ENCODE measurements around the gene OR52D1.

OR52D1 gene

GRCh38 chr11:5488385-5488784 is at the start of gene OR52D1:
Gene OR52D1, plus strand, starts transcription at chr11:5488685. Its CDS starts 22 bp downstream, at chr11:5488707.
- DNase-seq, result no peak

DNA sequence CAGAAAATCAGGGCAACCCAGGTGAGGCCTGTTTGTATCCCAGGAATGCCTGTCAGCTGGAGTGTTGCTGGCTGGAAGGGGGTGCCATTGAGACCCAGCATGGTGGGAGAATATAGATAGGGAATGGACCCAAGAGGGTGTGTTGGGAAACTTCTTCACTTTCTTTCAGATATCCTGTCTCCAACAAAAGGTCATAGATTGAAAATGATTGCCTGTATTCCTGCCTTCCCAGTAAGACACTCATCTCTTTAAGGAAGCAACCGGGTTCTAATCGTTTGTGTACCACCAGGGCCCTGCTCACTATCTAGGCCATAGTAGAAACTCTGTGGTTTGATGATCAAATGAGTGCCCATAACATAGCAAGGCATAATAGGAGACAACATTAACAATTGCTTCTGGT is 47.1 kb upstream of the OR52D1 start, which contains the start of gene OR51I1:
Gene OR51I1 (minus strand): TSS at position 101 of the 400 bp plus-strand sequence. CDS start 0 bp downstream, at position 101.
- DNase-seq, result no peak

DNA sequence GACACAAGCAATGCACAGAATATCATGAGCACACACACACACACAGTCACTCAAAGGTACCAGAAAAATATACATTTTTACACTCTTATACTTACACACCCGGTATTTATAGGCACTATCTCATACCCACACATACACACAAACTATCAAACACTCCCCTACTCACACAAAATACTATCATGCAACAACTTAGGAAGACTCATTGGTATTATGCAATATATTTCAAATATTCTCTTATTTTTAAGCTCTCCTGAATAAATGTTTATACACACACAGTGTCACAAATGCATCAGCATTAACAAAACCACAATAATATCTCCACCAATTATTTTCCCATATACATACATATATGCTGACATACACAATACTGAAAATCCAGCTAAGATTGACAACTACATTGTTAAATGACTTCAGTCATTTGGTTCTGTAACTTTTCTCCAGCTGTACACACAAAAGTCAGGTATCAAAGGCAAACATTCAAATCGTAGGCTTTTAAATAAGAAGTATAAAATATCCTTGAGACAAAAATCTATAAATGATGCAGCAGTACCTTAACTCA is 44.6 kb upstream of the OR52D1 start:
- no peak for DNase-seq

DNA sequence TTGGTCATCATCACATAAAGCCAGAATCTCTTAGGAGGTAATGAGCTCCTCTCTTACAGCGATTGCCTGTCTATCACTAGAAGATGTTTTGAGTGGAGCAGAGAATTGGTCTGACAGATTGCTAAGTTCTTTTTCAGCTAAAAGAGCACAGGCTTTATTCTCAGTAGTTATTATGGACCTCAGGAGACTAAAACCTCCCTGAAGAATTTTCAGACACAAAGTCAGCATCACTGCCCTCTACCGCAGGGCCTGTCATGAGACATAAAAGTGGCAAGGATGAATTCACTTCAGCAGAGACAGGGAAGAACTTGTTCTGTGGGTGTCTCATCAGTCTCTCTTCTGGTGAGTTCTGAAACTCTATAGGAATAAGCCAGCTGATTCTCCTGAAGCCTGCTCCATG is 39.5 kb upstream of the OR52D1 start, which contains the start of gene OR51I2:
Gene OR51I2 (plus strand): TSS at position 301 of the 400 bp plus-strand sequence. CDS start 4,166 bp downstream, outside the sequence.
- DNase-seq, result no peak

DNA sequence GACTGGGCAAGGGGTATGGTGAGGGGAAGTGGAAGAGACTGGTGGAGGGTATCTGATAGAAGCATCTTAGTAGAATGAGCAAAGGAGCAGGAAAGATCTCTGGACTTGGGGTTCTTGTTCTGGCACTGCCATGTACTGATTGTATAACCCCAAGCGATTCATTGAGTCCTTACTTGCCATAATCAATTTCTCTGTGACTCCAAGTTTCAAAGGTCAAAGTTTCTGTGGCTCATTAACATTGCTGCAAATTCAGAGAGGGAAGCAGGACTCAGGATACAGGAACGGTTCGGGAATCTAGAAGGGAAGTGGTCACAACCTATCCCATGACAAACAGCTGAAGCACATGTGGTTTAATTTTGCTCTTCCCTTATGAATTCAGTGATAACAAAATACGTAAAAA is 39.1 kb upstream of the OR52D1 start:
- no peak for DNase-seq

DNA sequence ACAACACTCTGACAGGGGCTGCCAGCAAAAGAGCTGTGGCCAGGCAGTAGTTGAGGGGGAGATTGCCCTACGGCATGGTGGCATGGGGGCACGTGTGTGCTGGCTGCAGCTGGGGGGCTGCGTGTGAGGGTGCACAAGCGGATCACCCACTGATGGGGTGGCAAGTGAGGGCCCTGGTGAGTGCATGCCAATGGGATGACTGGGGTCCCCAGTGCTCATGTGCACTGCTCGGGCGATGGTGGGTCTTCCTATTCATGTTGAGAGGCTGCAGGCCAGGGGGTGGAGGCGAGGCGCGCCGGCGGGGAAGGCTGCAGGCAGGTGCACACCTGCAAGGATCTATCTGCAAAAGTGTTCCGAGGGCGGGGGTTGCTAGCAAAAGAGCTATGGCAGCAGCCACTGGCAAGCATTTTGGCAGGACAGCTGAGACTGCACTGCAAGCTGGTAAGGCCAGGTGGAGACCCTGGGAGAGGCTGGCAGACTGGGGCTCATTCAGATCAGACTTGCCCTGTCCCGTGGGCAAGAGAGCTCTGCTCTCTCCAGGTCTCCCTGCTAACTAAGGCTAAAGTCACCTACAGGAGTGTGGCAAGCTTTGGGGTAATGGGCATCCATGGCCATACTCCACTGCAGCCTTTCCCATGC is 27.4 kb upstream of the OR52D1 start:
- DNase-seq, result no peak

- no peak for DNase-seq
These were observed 21.0 kb upstream of the OR52D1 start for GRCh38 chr11:5467527-5467926.

- no peak for DNase-seq
These were observed 14.6 kb upstream of the OR52D1 start for GRCh38 chr11:5473921-5474320.

GRCh38 chr11:5476186-5476819 is 12.2 kb upstream of the OR52D1 start:
- peak; percentile 29 for DNase-seq

DNA sequence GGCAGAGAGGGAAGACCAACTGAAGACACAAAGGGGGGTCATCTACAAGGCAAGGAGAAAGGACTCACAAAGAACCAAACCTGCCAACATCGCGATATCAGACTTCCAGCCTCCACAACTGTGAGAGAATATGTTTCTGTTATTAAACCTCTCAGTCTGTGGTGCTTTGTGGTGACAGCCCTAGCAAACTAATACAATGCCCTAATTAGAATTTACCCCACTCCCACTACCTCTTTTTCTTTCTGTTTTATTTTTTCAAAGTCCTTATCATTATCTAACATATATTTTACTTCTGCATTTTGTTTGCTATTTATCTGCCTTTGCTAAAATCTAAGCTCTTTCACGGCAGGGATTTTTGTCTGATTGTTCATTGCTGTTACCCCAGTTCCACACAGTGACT is 2.5 kb upstream of the OR52D1 start:
- no peak for DNase-seq

DNA sequence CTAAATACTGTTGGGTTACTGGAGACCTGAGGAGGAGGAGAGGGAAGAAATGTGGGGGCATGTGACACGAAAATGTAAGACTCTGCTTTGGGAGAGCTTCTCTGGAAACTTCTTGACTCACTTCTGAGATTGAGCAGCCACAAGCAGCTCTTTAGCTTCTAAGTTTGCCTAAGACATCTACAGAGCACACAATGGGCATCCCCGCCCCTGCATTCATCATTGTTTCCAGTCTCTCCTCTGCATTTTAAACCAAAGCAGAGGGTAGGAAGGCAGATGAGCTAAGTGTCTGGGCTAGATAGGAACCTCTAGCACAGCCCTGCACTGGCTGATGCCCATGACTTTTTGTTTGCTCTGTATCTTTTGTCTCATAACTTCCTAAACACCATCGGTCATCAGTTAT is 2.1 kb upstream of the OR52D1 start:
- DNase-seq, result no peak

GRCh38 chr11:5488798-5489399 is 414 bp downstream of the OR52D1 start:
- DNase-seq, result no peak

DNA sequence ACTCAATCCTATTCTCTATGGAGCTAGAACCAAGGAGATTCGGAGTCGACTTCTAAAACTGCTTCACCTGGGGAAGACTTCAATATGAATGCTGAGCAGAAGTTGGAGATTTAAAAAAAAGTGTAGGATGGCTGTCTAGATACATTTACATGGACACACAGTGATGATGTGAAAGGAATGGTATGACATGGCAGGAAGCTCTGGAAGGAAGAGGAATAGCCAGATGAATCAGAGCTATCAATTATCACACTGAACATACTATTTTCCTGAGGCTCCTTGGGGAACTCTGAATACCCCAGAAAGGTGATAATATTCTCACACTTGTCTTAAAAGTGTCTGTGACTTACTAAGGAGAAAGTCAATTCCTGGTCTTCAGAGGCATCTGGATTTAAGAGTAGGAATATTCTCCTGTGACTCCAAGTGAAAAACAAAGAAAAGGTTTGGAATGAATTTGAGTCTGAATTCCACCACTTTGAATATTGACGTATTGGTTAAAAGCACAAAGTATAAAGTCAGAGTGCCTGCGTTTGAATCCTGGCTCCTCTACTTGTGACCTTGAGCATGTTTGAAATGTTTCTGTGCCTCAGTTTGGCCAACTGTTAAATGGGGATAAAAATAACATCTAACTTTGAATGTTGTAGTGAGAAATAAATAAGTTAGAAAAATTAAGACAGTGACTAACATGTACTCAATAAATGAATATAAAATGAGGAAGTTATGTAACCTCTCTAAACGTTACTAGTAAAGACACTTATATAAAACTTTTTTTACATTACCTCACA is 1.3 kb downstream of the OR52D1 start:
- no peak for DNase-seq

DNA sequence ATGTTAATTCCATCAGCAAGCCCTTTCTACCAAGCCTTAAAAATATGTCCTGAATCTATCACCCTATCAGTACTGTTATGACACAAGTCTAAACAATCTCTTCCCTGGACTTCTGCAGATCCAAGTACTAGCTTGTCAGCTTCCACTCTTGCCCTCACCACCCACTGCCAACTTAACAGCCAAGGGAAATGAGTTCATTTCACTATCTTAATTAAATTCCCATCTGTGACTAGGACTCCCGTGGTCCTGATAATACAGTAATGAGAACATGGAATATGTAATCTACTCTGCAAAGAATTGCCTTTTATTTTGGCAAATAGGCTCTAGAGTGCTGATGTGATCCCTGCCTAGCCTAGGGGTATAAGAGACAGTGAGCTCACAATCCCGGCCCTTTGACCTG is 11.2 kb downstream of the OR52D1 start:
- no peak for DNase-seq

GRCh38 chr11:5500393-5500801 is 11.9 kb downstream of the OR52D1 start:
- no peak for DNase-seq

GRCh38 chr11:5504403-5504921 is 16.0 kb downstream of the OR52D1 start:
- no peak for DNase-seq

- no peak for DNase-seq
These were observed 17.0 kb downstream of the OR52D1 start for GRCh38 chr11:5505363-5506048.

GRCh38 chr11:5507177-5507932 is 18.9 kb downstream of the OR52D1 start:
- DNase-seq, result no peak

- DNase-seq, result no peak
These were observed 19.4 kb downstream of the OR52D1 start for GRCh38 chr11:5507933-5508305.

DNA sequence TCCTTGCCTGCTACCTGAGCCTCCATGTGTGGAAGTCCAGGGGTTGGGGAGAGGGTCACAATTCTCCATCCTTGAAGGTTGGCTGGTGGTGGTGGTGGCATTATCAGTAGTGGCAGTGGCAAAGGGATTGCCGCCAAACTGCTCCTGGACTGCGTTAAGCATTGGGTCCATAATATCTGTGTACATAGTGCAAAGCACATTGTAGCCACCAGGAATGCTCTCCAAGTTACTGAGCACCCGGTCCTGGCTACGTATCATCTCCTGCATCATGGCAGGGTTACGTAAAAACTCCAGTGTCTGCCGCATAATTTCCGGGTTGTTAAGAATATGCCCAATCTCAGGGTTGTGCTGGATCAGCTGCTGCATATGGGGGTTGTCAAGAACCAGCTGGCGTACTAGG is 20.1 kb downstream of the OR52D1 start:
- DNase-seq, result no peak

- no peak for DNase-seq
These were observed 21.3 kb downstream of the OR52D1 start, which contains the start of gene UBQLN3 for GRCh38 chr11:5509803-5510202. Gene UBQLN3, minus strand, starts transcription at chr11:5509957. Its CDS starts 399 bp downstream, at chr11:5509558.
